Panc1 (cell line): ENCODE data around the gene ELMOD1. TPM values are rescaled to one million over a fixed set of nuclear protein-coding genes. Genes with fewer than 3 reads are reported as not detected.

Experiments used
- ATAC-seq: fragments of 200-7000 bp; cut with Tn5 transposase; 2 replicates; pipeline ENCODE4 v1.9.1; 2020; ENCODE audit warnings: mild to moderate bottlenecking, moderate library complexity
- BruUV-seq: library from RNA; stranded (reverse); fragments of 400-500 nt; replicated peaks from 2 replicates; lab custom pipeline; 2021; lab: Mats Ljungman, UMichigan
- CTCF ChIA-PET: fragments of 300-600 bp; sonication (Branson Sonifier 250); formaldehyde crosslinking; loops from one replicate; lab custom pipeline; 2022; ENCODE audit warnings: antibody characterized with exemption; lab: Charles Lee
- POLR2A ChIA-PET: fragments of 300-600 bp; sonication (Branson Sonifier 250); formaldehyde crosslinking; loops from one replicate; lab custom pipeline; 2022; ENCODE audit warnings: antibody characterized with exemption; lab: Charles Lee
- DNase-seq: peaks from one replicate; pipeline ENCODE4 v3.0.0-alpha.2; 2010; ENCODE audit warnings: low read depth, low spot score
- H3K27ac ChIP-seq: 2 replicates; pipeline ENCODE4 v1.5.1; 2011; ENCODE audit warnings: mild to moderate bottlenecking, low read length, inconsistent platforms
- H3K27me3 ChIP-seq: fragments of 200-500 bp; sonication (Bioruptor generic); 2 replicates; pipeline ENCODE4 v1.6.0; 2014; ENCODE audit warnings: low read length, inconsistent platforms; ENCODE audit not compliant: control insufficient read depth, insufficient read depth
- H3K36me3 ChIP-seq: fragments of 200-500 bp; sonication (Bioruptor generic); 2 replicates; pipeline ENCODE4 v1.5.1; 2014; ENCODE audit warnings: inconsistent platforms, mild to moderate bottlenecking, low read length, moderate library complexity; ENCODE audit not compliant: control insufficient read depth, insufficient read depth
- H3K4me1 ChIP-seq: 2 replicates; pipeline ENCODE4 v1.5.1; 2011; ENCODE audit warnings: inconsistent platforms, mild to moderate bottlenecking, low read length, moderate library complexity; ENCODE audit not compliant: control insufficient read depth, insufficient read depth
- H3K4me3 ChIP-seq, 2 experiments: 2 replicates each; pipeline ENCODE4 v1.5.1; 2011 to 2012; ENCODE audit warnings: low read depth in 2 of 2, low read length in 2 of 2, mild to moderate bottlenecking in 2 of 2, inconsistent platforms in 1 of 2, moderate library complexity in 1 of 2
- H3K9me3 ChIP-seq: fragments of 200-500 bp; sonication (Bioruptor generic); 2 replicates; pipeline ENCODE4 v1.5.1; 2014; ENCODE audit warnings: low read depth, mild to moderate bottlenecking, inconsistent platforms, low read length, moderate library complexity; ENCODE audit not compliant: control insufficient read depth, insufficient read depth
- CTCF ChIP-seq: fragments of 450-650 bp; IDR thresholded peaks from 2 replicates; pipeline ENCODE4 v1.5.1; 2017; ENCODE audit warnings: mild to moderate bottlenecking
- POLR2AphosphoS5 ChIP-seq: IDR thresholded peaks from 2 replicates; pipeline ENCODE4 v1.6.1; 2012; ENCODE audit warnings: mild to moderate bottlenecking, low read depth, low read length, moderate library complexity
- REST ChIP-seq, 2 experiments: IDR thresholded peaks; 2 replicates each; pipeline ENCODE4 v1.6.1; 2011 to 2012; ENCODE audit warnings: low read depth in 2 of 2, control low read depth in 1 of 2, low read length in 1 of 2, mild to moderate bottlenecking in 1 of 2, moderate library complexity in 1 of 2; ENCODE audit not compliant: insufficient read depth in 1 of 2
- SIN3A ChIP-seq: IDR thresholded peaks from 2 replicates; pipeline ENCODE4 v1.6.1; 2012; ENCODE audit warnings: low read depth, mild to moderate bottlenecking, low read length, moderate library complexity, borderline replicate concordance; ENCODE audit not compliant: insufficient read depth
- TCF7L2 ChIP-seq: IDR thresholded peaks from 2 replicates; pipeline ENCODE4 v1.6.1; 2011; ENCODE audit warnings: mild to moderate bottlenecking, low read depth, low read length, inconsistent platforms
- in situ Hi-C: cut with HindIII; loops from 2 replicates; pipeline ENCODE4 v1.10.0; 2016; ENCODE audit warnings: low sequenced_read_pairs, low pct_unique_long_range_greater_than_20kb
- intact Hi-C: fragments of 100-400 bp; cut with micrococcal nuclease; formaldehyde crosslinking; loops from one replicate; pipeline ENCODE4 v1.10.0; 2022; ENCODE audit not compliant: unreplicated experiment
- total RNA-seq: library from RNA; stranded (reverse); gene quantifications from one replicate; pipeline ENCODE4 v1.2.1, GENCODE V29; 2021; ENCODE audit not compliant: unreplicated experiment

The ELMOD1 gene
- total RNA-seq, 1 experiment from 2014 or later: 2.1 TPM

- Histone ChIP-seq H3K27ac (no peak overlapping the region), H3K36me3 (no peaks in the 10 kb centered on the region), H3K4me1 (no peaks in the 10 kb centered on the region), H3K4me3 (no peak overlapping the region), H3K27me3 (no peaks in the 10 kb centered on the region), H3K9me3 (no peaks in the 10 kb centered on the region)
- TF ChIP-seq POLR2AphosphoS5 (no peak), REST (IDR thresholded peaks at IDR 0.05; ENCODE audit: insufficient read depth in 1 of 2, low read depth in 2 of 2, low read length in 1 of 2) (no peak), TCF7L2 (no peak), SIN3A (no peak), CTCF (no peak)
- intact Hi-C loops (no loop called here), in situ Hi-C loops (no loop called here)
- ChIA-PET CTCF (no interaction called here), POLR2A (no interaction called here)
- BruUV-seq: no TSS peak
- DNase-seq: no peak
- no peak for ATAC-seq
These were observed 69.1 kb downstream of the ELMOD1 start for GRCh38 chr11:107660066-107660465.

GRCh38 chr11:107661656-107662055 lies 70.7 kb downstream of the ELMOD1 start:
- POLR2A ChIA-PET: no interaction called here
- BruUV-seq: no TSS peak

More at GRCh38 chr11:107661656-107662055, 70.7 kb downstream of the ELMOD1 start:
- Histone ChIP-seq H3K4me3 (no peak overlapping the region), H3K27me3 (no peaks in the 10 kb centered on the region), H3K27ac (no peak overlapping the region), H3K36me3 (no peaks in the 10 kb centered on the region), H3K4me1 (no peaks in the 10 kb centered on the region), H3K9me3 (no peaks in the 10 kb centered on the region)
- CTCF ChIA-PET: interaction anchor here (0.6 kb wide), 1 partner anchor 8 kb away, joined by 4 read pairs; no protein-coding TSS in a partner anchor
- intact Hi-C loops: no loop called here
- no peak for DNase-seq
- in situ Hi-C loops: no loop called here
- TF ChIP-seq CTCF: no peak
- no peak for ATAC-seq
